ENCODE results near the gene ATAT1.
"Not testable (repeated sequence)": the region's sequence is repeated elsewhere in the genome, so short reads cannot be mapped to it uniquely, and the experiment has no call there.

ATAT1 gene

DNA sequence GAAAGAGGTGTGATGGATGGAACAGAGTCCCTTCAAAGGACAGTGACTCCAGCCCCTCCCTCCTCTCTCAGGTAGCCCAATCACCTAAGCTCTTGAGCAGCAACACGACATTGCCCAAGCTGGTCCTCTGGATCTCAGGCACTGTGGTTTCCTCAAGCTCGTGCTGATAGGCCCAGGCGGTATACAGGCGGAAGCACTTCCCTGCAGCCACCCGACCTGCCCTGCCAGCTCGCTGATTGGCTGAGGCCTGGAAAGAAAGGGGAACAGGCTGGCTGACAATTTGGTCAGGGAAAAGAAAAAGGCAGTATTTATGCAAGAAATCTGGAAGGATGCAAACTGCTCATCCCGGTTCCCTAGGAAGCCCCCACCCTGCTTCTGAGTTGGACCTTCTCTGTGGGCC, 29.8 kb downstream of the ATAT1 start:
- ATAC-seq, result no peak
- TF ChIP-seq, protein P1, sequence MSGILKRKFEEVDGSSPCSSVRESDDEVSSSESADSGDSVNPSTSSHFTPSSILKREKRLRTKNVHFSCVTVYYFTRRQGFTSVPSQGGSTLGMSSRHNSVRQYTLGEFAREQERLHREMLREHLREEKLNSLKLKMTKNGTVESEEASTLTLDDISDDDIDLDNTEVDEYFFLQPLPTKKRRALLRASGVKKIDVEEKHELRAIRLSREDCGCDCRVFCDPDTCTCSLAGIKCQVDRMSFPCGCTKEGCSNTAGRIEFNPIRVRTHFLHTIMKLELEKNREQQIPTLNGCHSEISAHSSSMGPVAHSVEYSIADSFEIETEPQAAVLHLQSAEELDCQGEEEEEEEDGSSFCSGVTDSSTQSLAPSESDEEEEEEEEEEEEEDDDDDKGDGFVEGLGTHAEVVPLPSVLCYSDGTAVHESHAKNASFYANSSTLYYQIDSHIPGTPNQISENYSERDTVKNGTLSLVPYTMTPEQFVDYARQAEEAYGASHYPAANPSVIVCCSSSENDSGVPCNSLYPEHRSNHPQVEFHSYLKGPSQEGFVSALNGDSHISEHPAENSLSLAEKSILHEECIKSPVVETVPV (CRISPR knock-in tag; IDR thresholded peaks at IDR 0.05), result no peak
- TF ChIP-seq ZNF70 (CRISPR knock-in tag; IDR thresholded peaks at IDR 0.05), result no peak
- no peak for TF ChIP-seq TOX (CRISPR knock-in tag; IDR thresholded peaks at IDR 0.05; ENCODE audit: borderline replicate concordance)
- TF ChIP-seq GLIS3 (CRISPR knock-in tag; IDR thresholded peaks at IDR 0.05), result no peak
- no peak for TF ChIP-seq ZFP30 (CRISPR knock-in tag; IDR thresholded peaks at IDR 0.05)
- TF ChIP-seq, protein P2, sequence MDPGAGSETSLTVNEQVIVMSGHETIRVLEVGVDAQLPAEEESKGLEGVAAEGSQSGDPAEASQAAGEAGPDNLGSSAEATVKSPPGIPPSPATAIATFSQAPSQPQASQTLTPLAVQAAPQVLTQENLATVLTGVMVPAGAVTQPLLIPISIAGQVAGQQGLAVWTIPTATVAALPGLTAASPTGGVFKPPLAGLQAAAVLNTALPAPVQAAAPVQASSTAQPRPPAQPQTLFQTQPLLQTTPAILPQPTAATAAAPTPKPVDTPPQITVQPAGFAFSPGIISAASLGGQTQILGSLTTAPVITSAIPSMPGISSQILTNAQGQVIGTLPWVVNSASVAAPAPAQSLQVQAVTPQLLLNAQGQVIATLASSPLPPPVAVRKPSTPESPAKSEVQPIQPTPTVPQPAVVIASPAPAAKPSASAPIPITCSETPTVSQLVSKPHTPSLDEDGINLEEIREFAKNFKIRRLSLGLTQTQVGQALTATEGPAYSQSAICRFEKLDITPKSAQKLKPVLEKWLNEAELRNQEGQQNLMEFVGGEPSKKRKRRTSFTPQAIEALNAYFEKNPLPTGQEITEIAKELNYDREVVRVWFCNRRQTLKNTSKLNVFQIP (CRISPR knock-in tag; IDR thresholded peaks at IDR 0.05; ENCODE audit: borderline replicate concordance, low read depth), result no peak
- TF ChIP-seq ZFP3 (CRISPR knock-in tag; IDR thresholded peaks at IDR 0.05), result no peak
- TF ChIP-seq BACH2 (CRISPR knock-in tag; IDR thresholded peaks at IDR 0.05; ENCODE audit: borderline replicate concordance), result no peak
- TF ChIP-seq RARB (CRISPR knock-in tag; IDR thresholded peaks at IDR 0.05), result no peak

DNA sequence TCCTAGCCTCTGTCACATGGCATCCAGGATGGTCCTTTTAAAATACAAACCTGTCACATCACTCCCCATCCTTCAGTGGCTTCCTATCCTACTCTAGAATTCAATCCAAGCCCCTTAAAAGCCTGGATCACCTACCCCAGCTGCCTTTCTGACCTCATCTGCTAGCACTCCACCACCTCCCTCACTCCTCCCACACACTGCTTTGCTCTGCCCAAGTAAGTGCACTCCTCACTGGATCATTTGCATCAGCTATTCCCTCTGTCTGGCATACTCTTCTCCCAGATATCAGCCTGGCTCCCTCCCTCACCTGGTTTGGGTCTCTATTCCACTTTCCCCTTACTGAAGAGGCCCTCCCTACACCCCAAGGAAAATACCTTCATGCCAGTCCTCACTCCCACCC, 30.8 kb downstream of the ATAT1 start:
- no peak; the same call in 2 of the 3 replicates for ATAC-seq
- TF ChIP-seq ZC3H10 (CRISPR knock-in tag; IDR thresholded peaks at IDR 0.05), result no peak
- TF ChIP-seq ZFP3 (CRISPR knock-in tag; IDR thresholded peaks at IDR 0.05), result no peak
- TF ChIP-seq, protein P3, sequence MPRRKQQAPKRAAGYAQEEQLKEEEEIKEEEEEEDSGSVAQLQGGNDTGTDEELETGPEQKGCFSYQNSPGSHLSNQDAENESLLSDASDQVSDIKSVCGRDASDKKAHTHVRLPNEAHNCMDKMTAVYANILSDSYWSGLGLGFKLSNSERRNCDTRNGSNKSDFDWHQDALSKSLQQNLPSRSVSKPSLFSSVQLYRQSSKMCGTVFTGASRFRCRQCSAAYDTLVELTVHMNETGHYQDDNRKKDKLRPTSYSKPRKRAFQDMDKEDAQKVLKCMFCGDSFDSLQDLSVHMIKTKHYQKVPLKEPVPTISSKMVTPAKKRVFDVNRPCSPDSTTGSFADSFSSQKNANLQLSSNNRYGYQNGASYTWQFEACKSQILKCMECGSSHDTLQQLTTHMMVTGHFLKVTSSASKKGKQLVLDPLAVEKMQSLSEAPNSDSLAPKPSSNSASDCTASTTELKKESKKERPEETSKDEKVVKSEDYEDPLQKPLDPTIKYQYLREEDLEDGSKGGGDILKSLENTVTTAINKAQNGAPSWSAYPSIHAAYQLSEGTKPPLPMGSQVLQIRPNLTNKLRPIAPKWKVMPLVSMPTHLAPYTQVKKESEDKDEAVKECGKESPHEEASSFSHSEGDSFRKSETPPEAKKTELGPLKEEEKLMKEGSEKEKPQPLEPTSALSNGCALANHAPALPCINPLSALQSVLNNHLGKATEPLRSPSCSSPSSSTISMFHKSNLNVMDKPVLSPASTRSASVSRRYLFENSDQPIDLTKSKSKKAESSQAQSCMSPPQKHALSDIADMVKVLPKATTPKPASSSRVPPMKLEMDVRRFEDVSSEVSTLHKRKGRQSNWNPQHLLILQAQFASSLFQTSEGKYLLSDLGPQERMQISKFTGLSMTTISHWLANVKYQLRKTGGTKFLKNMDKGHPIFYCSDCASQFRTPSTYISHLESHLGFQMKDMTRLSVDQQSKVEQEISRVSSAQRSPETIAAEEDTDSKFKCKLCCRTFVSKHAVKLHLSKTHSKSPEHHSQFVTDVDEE (CRISPR knock-in tag; IDR thresholded peaks at IDR 0.05), result no peak
- no peak for TF ChIP-seq BACH2 (CRISPR knock-in tag; IDR thresholded peaks at IDR 0.05; ENCODE audit: borderline replicate concordance)
- no peak for TF ChIP-seq OSR1 (CRISPR knock-in tag; IDR thresholded peaks at IDR 0.05)
- TF ChIP-seq ZNF8 (CRISPR knock-in tag; IDR thresholded peaks at IDR 0.05), result no peak

DNA sequence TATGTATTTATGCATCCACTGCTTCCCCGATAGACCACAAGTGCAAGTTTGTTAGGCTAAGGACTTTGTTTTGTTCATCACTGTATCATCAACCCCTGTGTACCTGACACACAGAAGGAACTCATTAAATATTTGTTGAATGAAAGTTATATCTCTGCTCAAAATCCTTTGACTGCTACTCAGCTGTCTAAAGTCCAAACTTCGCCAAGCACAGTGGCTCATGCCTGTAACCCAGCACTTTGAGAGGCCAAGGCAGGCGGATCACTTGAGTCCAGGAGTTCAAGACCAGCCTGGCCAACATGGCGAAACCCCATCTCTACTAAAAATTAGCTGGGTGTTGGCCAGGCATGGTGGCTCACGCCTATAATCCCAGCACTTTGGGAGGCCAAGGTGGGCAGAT, 31.2 kb downstream of the ATAT1 start:
- not testable (repeated sequence) for ATAC-seq

DNA sequence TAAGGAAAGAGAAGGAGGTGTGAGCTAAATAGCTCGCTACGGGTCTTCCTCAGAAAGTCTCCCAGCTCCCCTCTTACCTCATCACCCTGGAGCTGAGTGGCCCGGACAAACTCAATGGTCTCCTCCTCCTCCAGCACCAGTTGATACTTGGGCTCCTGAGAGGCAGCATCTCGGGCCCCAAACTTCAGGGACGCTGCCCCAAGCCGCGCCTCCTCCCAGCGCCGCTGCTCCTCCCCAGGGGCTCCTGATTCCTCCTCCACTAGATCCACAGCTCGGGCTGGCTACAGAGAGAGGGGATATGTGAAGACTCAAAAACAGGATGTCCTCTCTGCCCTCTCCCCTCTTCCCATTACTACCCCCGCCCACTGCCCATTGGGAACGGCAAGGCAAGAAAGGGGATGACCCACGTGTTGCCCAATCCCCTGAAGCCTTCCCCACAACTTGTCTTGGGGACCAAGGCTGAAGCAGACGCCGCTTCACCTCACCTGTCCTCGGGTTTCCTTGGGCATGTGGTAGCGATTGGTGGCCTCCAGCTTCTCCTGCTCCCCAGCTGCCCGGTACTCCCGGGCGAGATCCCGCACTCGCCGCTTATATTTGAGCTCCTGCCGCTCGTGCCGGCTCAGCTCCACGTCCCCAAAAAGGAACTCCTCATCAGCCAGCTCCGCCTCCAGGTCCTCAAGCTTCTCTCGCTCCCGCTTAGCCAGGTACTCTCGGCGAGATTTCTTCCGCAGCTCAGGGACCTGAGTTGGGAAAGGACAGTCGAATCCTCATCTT, 38.5 kb downstream of the ATAT1 start:
- TF ChIP-seq, protein P2 (CRISPR knock-in tag; IDR thresholded peaks at IDR 0.05; ENCODE audit: borderline replicate concordance, low read depth), result no peak
- TF ChIP-seq, protein P1 (CRISPR knock-in tag; IDR thresholded peaks at IDR 0.05), result no peak
- no peak for TF ChIP-seq ZFP30 (CRISPR knock-in tag; IDR thresholded peaks at IDR 0.05)
- no peak for TF ChIP-seq ZNF565 (CRISPR knock-in tag; conservative IDR thresholded peaks at IDR 0.05; ENCODE audit: low read depth)
- TF ChIP-seq BACH2 (CRISPR knock-in tag; IDR thresholded peaks at IDR 0.05; ENCODE audit: borderline replicate concordance), result no peak
- no peak for TF ChIP-seq GLIS3 (CRISPR knock-in tag; IDR thresholded peaks at IDR 0.05)
- TF ChIP-seq ESRRG (CRISPR knock-in tag; IDR thresholded peaks at IDR 0.05), result no peak
- no peak for TF ChIP-seq ZNF8 (CRISPR knock-in tag; IDR thresholded peaks at IDR 0.05)
- no peak for TF ChIP-seq ZNF70 (CRISPR knock-in tag; IDR thresholded peaks at IDR 0.05)
- no peak for TF ChIP-seq ARNTL (CRISPR knock-in tag; IDR thresholded peaks at IDR 0.05; ENCODE audit: borderline replicate concordance, low read depth)
- TF ChIP-seq, protein P4, sequence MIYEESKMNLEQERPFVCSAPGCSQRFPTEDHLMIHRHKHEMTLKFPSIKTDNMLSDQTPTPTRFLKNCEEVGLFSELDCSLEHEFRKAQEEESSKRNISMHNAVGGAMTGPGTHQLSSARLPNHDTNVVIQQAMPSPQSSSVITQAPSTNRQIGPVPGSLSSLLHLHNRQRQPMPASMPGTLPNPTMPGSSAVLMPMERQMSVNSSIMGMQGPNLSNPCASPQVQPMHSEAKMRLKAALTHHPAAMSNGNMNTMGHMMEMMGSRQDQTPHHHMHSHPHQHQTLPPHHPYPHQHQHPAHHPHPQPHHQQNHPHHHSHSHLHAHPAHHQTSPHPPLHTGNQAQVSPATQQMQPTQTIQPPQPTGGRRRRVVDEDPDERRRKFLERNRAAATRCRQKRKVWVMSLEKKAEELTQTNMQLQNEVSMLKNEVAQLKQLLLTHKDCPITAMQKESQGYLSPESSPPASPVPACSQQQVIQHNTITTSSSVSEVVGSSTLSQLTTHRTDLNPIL (CRISPR knock-in tag; IDR thresholded peaks at IDR 0.05; ENCODE audit: low read depth), result no peak
- TF ChIP-seq OSR1 (CRISPR knock-in tag; IDR thresholded peaks at IDR 0.05), result no peak
- no peak for TF ChIP-seq ZC3H10 (CRISPR knock-in tag; IDR thresholded peaks at IDR 0.05)
- no peak for TF ChIP-seq TOX (CRISPR knock-in tag; IDR thresholded peaks at IDR 0.05; ENCODE audit: borderline replicate concordance)
- TF ChIP-seq, protein P3 (CRISPR knock-in tag; IDR thresholded peaks at IDR 0.05), result no peak
- no peak for TF ChIP-seq SNAI2 (CRISPR knock-in tag; IDR thresholded peaks at IDR 0.05)
- ATAC-seq, result no peak

DNA sequence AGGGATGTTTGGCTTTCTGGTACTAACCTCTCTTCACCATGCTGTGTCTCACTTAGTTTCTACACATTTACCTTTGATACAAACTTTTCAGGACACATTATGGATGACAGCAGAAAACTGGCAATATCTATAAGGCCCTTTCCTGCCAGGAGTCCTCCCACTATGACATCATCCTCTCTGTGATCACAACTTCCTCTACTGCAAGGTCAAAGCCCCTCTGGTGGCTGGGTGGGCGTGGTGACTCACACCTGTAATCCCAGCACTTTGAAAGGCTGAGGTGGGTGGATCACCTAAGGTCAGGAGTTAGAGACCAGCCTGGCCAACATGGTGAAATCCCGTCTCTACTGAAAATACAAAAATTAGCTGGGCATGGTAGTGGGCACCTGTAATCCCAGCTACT, 39.6 kb downstream of the ATAT1 start:
- not testable (repeated sequence) for ATAC-seq
